Measurements from ENCODE around the gene PPP1R10.
"Not testable (repeated sequence)": the region's sequence is repeated elsewhere in the genome, so short reads cannot be mapped to it uniquely, and the experiment has no call there.

The PPP1R10 gene

DNA sequence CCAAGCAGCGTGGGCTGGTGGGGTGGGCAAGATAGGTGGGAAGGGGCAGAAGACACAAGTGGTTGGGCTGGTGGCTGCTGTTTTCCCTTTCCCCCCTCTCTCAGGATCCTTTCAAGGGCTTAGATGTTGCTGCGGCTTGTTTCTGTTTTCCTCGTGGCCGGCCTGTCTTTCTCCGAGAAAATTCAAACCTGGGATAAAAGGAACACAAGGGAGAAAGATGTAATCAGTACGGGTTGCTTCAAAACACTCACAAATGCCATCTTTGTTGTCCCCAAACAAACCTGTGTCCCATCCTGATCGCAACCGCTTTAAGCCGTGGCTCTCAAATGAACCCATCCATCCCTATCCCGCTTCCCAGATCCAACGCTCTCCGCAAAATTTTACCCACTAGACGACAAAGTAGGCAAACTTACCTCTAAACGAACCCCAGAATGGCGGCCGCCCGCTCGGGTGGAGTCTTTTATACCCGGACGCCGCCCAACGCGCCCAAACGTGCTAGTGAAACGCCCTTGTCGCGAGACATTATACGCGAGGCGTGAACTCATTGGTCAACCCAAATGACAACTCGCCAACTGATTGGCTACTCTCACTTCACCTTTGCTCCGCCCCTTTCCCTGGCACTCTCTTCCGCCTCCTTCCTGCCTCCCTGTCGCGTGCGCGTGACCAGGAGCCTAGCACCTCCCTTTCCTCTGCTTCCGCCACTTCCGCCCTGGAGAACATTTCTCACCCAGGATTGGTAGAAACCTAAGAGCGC is at the start of gene PPP1R10:
Gene PPP1R10 (minus strand): TSS at position 433 of the 754 bp plus-strand sequence. CDS start 7,299 bp downstream, outside the sequence.
- DNase-seq = peak; percentile 97

DNA sequence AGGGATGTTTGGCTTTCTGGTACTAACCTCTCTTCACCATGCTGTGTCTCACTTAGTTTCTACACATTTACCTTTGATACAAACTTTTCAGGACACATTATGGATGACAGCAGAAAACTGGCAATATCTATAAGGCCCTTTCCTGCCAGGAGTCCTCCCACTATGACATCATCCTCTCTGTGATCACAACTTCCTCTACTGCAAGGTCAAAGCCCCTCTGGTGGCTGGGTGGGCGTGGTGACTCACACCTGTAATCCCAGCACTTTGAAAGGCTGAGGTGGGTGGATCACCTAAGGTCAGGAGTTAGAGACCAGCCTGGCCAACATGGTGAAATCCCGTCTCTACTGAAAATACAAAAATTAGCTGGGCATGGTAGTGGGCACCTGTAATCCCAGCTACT is 49.3 kb upstream of the PPP1R10 start:
- peak; percentile 41 for DNase-seq

DNA sequence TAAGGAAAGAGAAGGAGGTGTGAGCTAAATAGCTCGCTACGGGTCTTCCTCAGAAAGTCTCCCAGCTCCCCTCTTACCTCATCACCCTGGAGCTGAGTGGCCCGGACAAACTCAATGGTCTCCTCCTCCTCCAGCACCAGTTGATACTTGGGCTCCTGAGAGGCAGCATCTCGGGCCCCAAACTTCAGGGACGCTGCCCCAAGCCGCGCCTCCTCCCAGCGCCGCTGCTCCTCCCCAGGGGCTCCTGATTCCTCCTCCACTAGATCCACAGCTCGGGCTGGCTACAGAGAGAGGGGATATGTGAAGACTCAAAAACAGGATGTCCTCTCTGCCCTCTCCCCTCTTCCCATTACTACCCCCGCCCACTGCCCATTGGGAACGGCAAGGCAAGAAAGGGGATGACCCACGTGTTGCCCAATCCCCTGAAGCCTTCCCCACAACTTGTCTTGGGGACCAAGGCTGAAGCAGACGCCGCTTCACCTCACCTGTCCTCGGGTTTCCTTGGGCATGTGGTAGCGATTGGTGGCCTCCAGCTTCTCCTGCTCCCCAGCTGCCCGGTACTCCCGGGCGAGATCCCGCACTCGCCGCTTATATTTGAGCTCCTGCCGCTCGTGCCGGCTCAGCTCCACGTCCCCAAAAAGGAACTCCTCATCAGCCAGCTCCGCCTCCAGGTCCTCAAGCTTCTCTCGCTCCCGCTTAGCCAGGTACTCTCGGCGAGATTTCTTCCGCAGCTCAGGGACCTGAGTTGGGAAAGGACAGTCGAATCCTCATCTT is 48.1 kb upstream of the PPP1R10 start:
- no peak for DNase-seq

DNA sequence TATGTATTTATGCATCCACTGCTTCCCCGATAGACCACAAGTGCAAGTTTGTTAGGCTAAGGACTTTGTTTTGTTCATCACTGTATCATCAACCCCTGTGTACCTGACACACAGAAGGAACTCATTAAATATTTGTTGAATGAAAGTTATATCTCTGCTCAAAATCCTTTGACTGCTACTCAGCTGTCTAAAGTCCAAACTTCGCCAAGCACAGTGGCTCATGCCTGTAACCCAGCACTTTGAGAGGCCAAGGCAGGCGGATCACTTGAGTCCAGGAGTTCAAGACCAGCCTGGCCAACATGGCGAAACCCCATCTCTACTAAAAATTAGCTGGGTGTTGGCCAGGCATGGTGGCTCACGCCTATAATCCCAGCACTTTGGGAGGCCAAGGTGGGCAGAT is 40.9 kb upstream of the PPP1R10 start:
- DNase-seq = not testable (repeated sequence)

DNA sequence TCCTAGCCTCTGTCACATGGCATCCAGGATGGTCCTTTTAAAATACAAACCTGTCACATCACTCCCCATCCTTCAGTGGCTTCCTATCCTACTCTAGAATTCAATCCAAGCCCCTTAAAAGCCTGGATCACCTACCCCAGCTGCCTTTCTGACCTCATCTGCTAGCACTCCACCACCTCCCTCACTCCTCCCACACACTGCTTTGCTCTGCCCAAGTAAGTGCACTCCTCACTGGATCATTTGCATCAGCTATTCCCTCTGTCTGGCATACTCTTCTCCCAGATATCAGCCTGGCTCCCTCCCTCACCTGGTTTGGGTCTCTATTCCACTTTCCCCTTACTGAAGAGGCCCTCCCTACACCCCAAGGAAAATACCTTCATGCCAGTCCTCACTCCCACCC is 40.4 kb upstream of the PPP1R10 start:
- DNase-seq = no peak

DNA sequence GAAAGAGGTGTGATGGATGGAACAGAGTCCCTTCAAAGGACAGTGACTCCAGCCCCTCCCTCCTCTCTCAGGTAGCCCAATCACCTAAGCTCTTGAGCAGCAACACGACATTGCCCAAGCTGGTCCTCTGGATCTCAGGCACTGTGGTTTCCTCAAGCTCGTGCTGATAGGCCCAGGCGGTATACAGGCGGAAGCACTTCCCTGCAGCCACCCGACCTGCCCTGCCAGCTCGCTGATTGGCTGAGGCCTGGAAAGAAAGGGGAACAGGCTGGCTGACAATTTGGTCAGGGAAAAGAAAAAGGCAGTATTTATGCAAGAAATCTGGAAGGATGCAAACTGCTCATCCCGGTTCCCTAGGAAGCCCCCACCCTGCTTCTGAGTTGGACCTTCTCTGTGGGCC is 39.5 kb upstream of the PPP1R10 start:
- no peak for DNase-seq

DNA sequence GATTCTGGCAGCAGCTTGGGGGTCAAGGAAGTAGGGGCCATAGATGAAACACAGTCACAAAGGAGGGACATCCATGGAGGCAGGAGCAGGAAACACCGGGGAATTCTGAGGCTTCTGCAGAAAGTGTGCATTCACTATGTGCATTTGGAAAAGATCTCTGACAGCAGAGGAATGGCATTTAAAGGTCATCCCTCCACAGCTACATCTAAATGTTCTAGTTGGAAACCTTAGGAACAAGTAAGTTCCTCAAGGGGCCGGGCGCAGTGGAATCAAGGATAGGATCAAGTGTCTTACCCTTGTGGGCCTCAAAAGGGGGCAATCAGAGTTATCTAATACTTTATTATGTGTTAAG is 38.7 kb upstream of the PPP1R10 start:
- no peak for DNase-seq

DNA sequence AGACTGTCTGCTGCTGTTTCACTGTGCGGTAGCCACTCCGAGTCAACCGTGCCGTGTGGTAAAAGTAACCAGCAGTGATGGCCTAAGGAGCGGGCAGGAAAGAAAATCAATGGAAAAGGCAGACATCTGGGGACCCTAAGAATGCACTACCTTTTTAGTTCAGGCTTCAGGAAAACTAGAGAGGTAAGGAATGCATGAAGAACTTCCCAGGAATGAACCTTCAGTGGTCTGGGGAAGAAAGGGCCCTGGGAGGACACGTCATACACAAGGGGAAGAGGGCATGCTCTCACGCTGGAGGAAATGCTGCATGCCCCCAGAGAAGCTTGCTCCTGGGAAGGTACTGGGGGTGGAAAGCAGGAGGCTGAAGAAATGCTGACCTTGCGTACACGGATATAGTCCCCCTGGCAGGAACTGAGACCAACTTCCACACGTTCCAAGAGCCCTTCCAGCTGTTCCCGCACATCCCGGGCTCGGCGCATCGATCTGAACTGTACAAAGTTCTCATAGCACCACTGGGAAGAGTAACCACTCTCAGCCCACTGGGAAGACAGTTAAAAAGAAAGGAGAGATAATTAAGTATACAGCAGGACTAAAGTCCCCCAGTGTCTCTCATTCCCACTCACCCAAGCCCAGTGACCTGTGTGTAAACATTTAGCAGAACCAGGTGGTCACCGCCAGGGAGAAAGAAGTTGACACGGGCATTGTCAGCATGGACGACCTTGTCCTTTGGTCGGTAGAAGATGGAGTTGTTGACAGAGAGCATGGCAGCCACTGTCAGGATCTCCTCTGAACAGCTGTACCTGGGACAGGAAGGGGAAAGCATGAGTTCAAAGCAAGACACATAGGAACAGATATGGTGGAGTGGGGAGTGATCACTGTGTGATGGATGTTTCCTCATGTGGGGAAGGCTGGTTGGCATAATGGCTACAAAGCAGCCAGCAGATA is 38.0 kb upstream of the PPP1R10 start:
- no peak for DNase-seq

DNA sequence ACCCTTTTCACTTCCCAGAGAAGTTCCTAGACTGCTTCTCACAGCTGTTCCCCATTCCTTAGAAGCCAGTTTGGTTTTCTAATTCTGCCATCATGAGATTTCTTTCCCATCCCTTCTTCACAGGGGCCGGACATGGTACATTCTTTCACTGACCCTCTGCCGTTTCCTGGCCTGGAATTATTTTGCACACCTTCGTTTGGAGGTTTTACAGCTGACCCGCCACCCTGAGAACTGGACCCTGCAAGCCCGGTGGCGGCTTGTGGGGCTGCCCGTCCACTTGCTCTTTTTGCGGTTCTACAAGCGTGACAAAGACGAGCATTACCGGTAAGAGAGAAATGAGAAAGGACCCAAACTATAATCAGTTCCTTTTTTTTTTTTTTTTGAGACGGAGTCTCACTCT is 34.1 kb upstream of the PPP1R10 start:
- no peak for DNase-seq

DNA sequence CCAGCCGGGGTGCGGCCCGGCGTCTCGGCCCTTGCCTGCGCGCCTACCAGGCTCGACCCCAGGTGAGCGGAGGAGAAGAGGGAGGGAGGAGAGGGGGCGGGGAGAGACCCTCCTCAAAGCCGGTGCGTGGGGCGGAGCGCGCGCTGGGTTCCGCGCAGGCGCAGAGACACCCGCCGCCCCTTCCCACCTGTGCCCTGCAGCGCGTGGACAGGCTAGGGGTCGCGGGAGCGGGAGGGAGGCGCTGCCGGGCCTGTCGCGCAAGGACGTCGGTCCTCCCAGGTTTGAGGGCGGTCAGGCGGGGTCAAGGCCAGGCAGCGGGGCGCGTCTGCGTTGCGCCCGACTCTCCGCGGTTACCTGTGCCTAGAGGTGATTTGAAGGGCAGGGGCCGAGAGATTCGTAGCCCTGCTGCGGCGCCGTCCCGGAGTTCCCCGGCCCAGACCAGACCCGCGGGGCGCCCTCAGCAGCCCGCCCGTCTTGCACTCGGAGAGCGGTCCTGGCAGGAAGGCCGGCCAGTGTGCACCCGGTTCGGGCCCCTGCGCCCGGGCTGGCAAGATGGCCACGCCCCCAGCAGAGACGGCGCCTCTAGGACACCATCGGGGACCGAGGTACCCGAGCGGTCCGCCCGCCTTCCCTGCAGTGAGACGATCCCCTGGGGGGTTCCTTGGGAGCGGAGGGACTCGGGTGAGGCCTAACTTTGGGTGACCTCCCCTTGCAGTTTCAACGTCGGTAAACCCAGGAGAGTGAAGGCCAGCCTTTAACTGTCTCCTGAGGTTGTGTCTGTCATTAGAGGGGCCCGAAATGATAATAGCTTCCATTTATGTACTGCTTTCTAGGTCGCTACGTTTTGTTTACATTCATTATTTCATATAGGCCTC is 30.4 kb upstream of the PPP1R10 start:
- DNase-seq = peak; percentile 80

DNA sequence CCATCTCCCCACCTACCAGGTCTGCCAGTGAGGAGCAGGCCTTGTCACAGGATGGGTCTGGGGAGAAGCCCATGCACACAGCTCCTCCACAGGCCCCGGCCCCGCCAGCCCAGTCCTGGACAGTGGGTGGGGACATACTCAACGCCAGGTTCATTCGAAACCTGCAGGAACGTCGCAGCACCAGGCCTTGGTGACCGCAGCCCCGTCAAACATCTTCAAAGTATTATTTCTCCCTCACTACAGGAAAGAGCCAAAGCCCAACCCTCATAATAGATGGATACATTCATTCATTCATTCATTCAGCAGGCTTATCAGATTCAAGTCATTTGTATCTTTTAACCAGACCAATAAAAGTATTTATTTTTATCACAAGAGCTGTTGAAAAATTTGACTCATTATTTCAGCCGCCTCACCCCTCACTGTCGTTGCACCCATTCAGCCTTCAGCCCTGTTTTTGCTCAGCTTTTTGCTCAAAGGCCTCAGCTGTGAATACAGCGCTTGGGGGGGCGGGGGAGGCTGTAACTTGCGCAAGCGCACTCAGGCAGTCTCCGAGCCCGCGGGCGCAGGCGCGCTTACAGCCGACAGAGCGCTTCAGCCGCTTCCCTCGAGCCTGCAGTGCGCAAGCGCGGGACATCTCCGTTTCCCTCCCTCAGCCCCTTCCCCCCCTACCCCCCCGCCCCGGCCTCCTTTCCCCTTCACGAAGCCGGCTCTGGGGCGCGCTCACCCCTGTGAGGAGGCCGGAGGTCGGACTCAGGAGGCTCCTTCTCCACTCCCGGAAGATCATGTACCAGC is 29.6 kb upstream of the PPP1R10 start, which contains the start of gene C6orf136:
Gene C6orf136 (plus strand): TSS at position 684 of the 792 bp plus-strand sequence. CDS start 99 bp downstream, at position 783.
- DNase-seq = peak; percentile 93

DNA sequence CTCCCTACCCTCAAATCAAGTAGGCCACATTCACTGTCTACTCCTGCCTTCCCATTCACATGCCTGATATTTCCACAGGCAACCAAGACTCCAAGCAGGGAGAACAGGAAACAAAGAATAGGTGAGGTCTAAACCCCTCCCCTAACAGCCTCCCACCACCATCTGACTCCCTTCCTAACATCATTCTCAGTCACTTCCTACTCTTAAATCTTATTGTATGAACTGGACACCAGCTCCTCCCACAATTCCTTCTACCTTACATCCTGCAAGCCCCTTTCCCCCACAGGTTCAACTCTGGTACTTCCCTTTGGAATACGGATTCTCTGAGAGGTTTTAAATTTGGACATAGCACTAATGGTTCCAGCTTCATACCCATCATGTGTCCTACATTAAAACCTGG is 28.9 kb upstream of the PPP1R10 start:
- DNase-seq = no peak

DNA sequence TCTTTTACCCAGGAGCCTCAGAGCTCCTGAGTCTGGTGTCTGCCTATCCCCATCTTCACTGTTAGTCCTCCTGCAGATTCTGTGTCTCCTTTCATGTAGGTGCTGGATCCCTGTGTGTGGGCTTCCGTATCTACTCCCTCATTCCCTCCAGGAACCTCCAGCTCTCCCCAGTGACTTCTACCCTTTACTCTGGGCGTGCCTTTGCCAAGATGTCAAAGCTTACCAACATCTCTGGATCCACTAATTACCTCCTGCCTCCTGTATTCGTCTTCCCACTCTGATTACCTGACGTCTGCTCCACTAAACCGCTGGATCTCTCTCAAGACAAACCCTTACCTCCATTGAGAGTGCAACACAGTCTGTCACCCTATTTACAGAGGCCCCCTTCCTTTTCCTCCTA is 27.7 kb upstream of the PPP1R10 start:
- DNase-seq = no peak

DNA sequence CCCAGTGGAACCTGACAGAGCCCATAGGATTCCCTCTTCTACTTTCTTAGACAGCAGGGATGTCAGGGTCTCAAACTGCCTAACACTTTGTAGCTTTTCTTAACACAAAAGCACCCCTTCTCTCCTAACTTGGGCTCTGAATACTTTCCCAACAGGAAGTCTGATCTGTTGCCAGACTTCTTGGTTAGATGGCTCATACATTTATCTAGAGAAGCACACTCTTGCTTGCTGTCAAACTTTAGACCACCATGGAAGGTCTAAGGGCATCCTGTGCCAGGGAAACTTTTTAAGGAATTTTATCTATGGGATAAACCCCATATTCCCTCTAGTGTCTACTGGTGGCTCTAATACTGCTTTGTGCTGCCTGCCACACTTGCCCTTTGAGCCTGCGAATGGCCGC is 26.6 kb upstream of the PPP1R10 start:
- no peak for DNase-seq

DNA sequence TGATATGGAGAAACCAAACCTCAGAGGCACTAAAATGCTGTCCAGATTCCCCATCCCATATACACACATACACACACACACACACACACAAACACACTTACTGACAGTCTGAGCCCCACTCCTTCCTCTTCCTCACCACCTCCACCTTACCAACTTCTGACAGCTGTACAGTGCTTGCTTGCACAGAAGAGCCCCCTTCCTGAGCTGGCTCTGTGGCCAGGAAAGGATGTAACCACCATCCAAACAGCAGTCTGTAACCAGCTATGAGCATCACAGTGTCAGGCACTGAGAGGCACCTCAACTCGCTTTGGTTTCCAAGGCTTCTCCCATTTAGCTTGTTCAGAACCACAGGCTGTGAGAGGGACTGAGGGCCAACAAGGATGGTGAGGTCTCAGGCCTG is 24.0 kb upstream of the PPP1R10 start:
- DNase-seq = no peak

DNA sequence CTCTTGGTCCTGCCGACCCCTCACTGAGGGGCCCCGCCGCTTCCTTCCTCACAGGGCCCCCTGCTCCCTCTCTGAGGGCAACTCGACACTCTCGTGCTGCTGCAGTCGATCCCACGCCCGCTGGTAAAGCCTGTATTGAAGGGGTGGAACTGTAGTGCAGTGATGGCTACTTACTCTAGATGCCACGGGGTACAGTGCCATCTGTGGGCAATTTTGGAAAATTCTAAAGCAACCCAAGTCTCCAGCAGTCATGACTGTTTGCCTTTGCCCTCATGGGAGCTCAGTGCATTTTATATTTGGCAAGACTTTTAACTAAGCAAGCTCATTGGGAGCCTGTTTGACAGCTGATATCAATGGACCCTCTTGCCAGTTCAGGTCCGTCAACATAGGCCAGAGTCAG is 23.4 kb upstream of the PPP1R10 start:
- DNase-seq = no peak

DNA sequence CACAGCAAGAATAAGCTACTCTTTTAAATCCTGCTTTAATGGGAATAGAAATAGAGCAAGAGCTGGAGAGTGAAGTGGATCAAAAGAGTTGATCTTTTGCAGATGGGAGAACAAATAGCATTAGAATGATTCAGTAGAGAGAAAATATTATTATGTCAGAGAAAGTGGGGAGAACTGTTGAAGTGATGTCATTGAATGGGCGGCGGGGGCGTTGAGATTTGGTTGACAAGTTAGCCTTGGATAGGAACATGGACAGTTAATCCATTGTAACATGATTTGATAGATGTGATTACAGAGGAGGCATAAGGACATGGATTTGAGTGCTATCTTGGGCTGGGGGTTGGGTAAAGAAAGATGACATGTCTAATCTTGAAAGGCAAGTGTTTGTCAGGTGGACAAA is 18.8 kb upstream of the PPP1R10 start:
- DNase-seq = no peak

DNA sequence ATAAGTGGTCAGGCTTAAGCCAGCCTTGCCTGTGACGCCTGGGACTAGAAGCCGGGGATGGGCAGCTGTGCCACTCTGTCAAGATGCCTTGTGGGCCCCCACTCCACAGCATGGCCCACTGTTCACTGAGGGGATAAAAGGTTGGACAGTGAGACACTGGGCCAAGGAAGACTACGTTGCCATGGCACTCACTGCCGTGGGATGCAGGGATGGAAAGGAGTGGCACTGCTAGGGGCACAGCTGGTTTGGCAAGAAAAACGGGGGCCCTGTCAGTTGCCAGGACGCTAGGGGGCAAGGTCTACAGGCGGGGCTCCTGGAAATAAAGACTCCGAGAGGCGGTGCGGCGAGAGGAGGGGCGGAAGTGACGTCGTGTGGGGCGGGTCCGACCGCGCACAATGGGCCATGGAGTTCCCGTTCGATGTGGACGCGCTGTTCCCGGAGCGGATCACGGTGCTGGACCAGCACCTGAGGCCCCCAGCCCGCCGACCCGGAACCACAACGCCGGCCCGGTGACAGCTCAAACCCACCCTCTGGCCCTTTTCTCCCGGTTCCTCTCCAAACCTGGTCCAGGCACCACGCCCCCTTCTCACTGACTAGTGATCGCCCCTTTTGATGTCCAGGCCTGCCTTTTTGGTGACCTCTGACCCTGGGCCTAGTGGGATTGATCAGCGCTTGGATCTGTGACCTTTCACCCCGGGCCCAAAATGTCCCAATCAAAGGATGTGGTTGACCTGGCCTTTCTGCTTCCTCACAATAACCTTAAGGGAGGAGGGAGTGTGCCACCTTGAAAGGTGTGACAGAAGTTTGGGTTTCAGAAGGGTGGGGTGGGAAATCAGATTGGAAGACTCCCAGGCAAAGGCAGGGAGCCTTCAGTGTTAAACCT is 9.7 kb upstream of the PPP1R10 start, which contains the start of gene ATAT1:
Gene ATAT1 (plus strand): TSS at position 391 of the 883 bp plus-strand sequence.
- peak; percentile 90 for DNase-seq

DNA sequence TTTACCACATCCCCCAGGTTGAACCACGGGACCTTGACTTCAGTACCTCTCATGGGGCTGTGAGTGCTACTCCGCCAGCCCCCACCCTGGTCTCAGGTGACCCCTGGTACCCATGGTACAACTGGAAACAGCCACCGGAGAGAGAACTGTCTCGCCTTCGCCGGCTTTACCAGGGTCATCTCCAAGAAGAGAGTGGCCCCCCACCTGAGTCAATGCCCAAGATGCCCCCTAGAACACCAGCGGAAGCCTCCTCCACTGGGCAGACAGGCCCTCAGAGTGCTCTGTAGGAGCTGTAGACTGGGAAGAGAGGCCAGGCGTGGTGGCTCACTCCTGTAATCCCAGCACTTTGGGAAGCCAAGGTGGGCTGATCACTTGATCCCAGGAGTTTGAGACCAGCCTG is 8.5 kb upstream of the PPP1R10 start:
- DNase-seq = no peak

DNA sequence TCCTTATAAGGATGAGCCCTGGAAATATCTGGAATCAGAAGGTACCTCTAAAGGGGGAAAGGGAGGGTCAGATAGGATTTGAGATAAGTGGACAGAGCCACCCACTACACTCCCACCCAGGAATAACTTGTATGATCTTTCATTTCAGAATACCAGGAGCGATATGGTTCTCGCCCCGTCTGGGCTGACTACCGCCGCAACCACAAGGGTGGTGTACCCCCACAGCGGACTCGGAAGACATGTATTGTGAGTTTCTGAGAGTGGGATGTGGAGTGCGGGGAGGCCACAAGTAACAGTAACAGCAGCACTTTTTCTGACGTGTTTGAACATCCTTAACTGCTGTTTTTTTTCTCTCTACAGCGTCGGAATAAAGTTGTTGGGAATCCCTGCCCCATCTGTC is 2.5 kb upstream of the PPP1R10 start:
- DNase-seq = no peak

All from activated naive CD4-positive, alpha-beta T cell treated with Interleukin-2 at 50 U/mL for 16 hours (primary cell).